NCI-H146 treated with DMSO at 0.1 percent for 48 hours (cell line): Measurements from ENCODE around the gene EGFL6.
"Not testable (repeated sequence)": the region's sequence is repeated elsewhere in the genome, so short reads cannot be mapped to it uniquely, and the experiment has no call there.

ENCODE experiments used
- DNase-seq: peaks from one replicate; lab custom pipeline; 2025; ENCODE audit not compliant: unreplicated experiment; lab: John Stamatoyannopoulos, UW

The EGFL6 gene

GRCh38 chrX:13590207-13590606 is 20.8 kb downstream of the EGFL6 start:
- DNase-seq: no peak

- DNase-seq: no peak
Measured at GRCh38 chrX:13590914-13591313, 21.5 kb downstream of the EGFL6 start.

GRCh38 chrX:13597874-13598273 is 28.5 kb downstream of the EGFL6 start:
- DNase-seq: no peak

GRCh38 chrX:13598877-13599276 is 29.5 kb downstream of the EGFL6 start:
- DNase-seq: no peak

- DNase-seq: no peak
Measured at GRCh38 chrX:13599491-13599890, 30.1 kb downstream of the EGFL6 start.

GRCh38 chrX:13605611-13606010 is 36.2 kb downstream of the EGFL6 start:
- DNase-seq: no peak

- DNase-seq: no peak
Measured at GRCh38 chrX:13607331-13607995, 38.1 kb downstream of the EGFL6 start.

- DNase-seq: no peak
Measured at GRCh38 chrX:13607996-13608365, 38.6 kb downstream of the EGFL6 start.

- no peak for DNase-seq
Measured at GRCh38 chrX:13614154-13614553, 44.8 kb downstream of the EGFL6 start.

GRCh38 chrX:13620207-13620606 is 50.8 kb downstream of the EGFL6 start:
- DNase-seq: no peak

GRCh38 chrX:13622401-13622964 is 53.1 kb downstream of the EGFL6 start:
- no peak for DNase-seq

- DNase-seq: no peak
Measured at GRCh38 chrX:13627306-13627705, 57.9 kb downstream of the EGFL6 start.

- DNase-seq: not testable (repeated sequence)
Measured at GRCh38 chrX:13637224-13637623, 67.8 kb downstream of the EGFL6 start.

- no peak for DNase-seq
Measured at GRCh38 chrX:13638021-13638420, 68.6 kb downstream of the EGFL6 start.

GRCh38 chrX:13638826-13639225 is 69.4 kb downstream of the EGFL6 start:
- DNase-seq: no peak

- not testable (repeated sequence) for DNase-seq
Measured at GRCh38 chrX:13641684-13642083, 72.3 kb downstream of the EGFL6 start.

GRCh38 chrX:13645464-13646153 is 76.2 kb downstream of the EGFL6 start:
- no peak for DNase-seq

GRCh38 chrX:13646154-13646549 is 76.8 kb downstream of the EGFL6 start:
- DNase-seq: peak; percentile 55

GRCh38 chrX:13647709-13648212 is 78.4 kb downstream of the EGFL6 start:
- DNase-seq: peak; percentile 77

- not testable (repeated sequence) for DNase-seq
Measured at GRCh38 chrX:13648336-13648735, 78.9 kb downstream of the EGFL6 start.

- no peak for DNase-seq
Measured at GRCh38 chrX:13649838-13650237, 80.4 kb downstream of the EGFL6 start.

- no peak for DNase-seq
Measured at GRCh38 chrX:13650318-13650717, 80.9 kb downstream of the EGFL6 start.
